Loucy (cell line): Measurements from ENCODE around the gene CD244.

ENCODE experiments used
- EZH2phosphoT487 ChIP-seq: fragments of 200-600 bp; IDR thresholded peaks from 2 replicates; pipeline ENCODE4 v1.6.1; 2018; ENCODE audit warnings: antibody characterized with exemption, mild to moderate bottlenecking, moderate library complexity, borderline replicate concordance
- TF ChIP-seq, protein P1 (sequence below): fragments of 200-600 bp; sonication (generic); conservative IDR thresholded peaks from 2 replicates; pipeline ENCODE4 v1.5.1; 2014; ENCODE audit warnings: mild to moderate bottlenecking, antibody characterized with exemption, low read length

DNA sequence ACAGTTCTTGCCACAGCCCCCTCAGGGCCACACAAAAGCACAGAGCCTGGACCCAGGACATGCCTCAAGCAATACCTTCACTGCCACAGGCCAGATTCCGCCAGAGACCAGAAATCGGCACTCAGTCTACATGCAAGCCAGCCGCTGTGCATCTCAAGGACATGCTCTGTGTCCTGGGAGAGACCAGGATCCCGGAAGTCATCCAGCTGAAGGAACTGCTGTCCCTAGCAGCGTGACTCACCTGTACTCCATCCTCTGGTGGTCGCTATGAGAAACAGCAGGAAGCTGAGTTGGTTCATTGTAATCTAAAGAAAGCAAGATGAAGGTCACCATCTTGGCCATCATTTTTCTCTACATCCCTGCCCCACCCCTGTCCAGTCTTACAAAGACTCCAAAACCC lies 21.9 kb upstream of the CD244 start:
- TF ChIP-seq, protein P1, sequence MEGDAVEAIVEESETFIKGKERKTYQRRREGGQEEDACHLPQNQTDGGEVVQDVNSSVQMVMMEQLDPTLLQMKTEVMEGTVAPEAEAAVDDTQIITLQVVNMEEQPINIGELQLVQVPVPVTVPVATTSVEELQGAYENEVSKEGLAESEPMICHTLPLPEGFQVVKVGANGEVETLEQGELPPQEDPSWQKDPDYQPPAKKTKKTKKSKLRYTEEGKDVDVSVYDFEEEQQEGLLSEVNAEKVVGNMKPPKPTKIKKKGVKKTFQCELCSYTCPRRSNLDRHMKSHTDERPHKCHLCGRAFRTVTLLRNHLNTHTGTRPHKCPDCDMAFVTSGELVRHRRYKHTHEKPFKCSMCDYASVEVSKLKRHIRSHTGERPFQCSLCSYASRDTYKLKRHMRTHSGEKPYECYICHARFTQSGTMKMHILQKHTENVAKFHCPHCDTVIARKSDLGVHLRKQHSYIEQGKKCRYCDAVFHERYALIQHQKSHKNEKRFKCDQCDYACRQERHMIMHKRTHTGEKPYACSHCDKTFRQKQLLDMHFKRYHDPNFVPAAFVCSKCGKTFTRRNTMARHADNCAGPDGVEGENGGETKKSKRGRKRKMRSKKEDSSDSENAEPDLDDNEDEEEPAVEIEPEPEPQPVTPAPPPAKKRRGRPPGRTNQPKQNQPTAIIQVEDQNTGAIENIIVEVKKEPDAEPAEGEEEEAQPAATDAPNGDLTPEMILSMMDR: peak; percentile 78
- TF ChIP-seq EZH2phosphoT487: no peak
